Loucy (cell line): ENCODE data around the gene RBM15.

Experiments used
- H2AFZ ChIP-seq: fragments of 200-600 bp; sonication (generic); 2 replicates; pipeline ENCODE4 v1.6.0; 2016; ENCODE audit warnings: antibody characterized with exemption, mild to moderate bottlenecking, low read length, moderate library complexity
- H3F3A ChIP-seq: fragments of 200-600 bp; 2 replicates; pipeline ENCODE4 v1.6.0; 2016; ENCODE audit warnings: antibody characterized with exemption, low read depth, mild to moderate bottlenecking
- H3K27me3 ChIP-seq: fragments of 200-600 bp; sonication (generic); 2 replicates; pipeline ENCODE4 v1.6.1; 2014; ENCODE audit warnings: low read length, mild to moderate bottlenecking; ENCODE audit not compliant: insufficient read depth, poor library complexity, severe bottlenecking
- H3K36me3 ChIP-seq: fragments of 200-600 bp; sonication (generic); 2 replicates; pipeline ENCODE4 v1.6.1; 2016; ENCODE audit warnings: low read length; ENCODE audit not compliant: insufficient read depth
- H3K4me1 ChIP-seq: fragments of 200-600 bp; sonication (generic); 2 replicates; pipeline ENCODE4 v1.5.1; 2014; ENCODE audit warnings: low read length, mild to moderate bottlenecking; ENCODE audit not compliant: insufficient read depth, poor library complexity, severe bottlenecking
- H3K4me2 ChIP-seq: fragments of 200-600 bp; sonication (generic); 2 replicates; pipeline ENCODE4 v1.6.0; 2014; ENCODE audit warnings: antibody characterized with exemption, low read length, low read depth, mild to moderate bottlenecking; ENCODE audit not compliant: poor library complexity, severe bottlenecking
- H3K4me3 ChIP-seq: fragments of 200-600 bp; sonication (generic); 2 replicates; pipeline ENCODE4 v1.5.1; 2014; ENCODE audit warnings: low read length, mild to moderate bottlenecking, mixed read lengths; ENCODE audit not compliant: poor library complexity, severe bottlenecking
- H3K79me2 ChIP-seq: fragments of 200-600 bp; sonication (generic); 2 replicates; pipeline ENCODE4 v1.6.1; 2014; ENCODE audit warnings: low read length; ENCODE audit not compliant: insufficient read depth
- H3K9ac ChIP-seq: fragments of 200-600 bp; sonication (generic); 2 replicates; pipeline ENCODE4 v1.6.0; 2014; ENCODE audit warnings: mild to moderate bottlenecking, low read depth, low read length, moderate library complexity; ENCODE audit not compliant: poor library complexity, severe bottlenecking
- H3K9me2 ChIP-seq: fragments of 200-600 bp; sonication (generic); replicated peaks from 2 replicates; pipeline ENCODE4 v1.6.1; 2016; ENCODE audit warnings: low read depth, low read length, mixed read lengths
- H3K9me3 ChIP-seq: fragments of 200-600 bp; sonication (generic); 2 replicates; pipeline ENCODE4 v1.6.1; 2014; ENCODE audit warnings: mild to moderate bottlenecking, antibody characterized with exemption, low read length, low read depth; ENCODE audit not compliant: insufficient read depth
- H4K20me1 ChIP-seq: fragments of 200-600 bp; sonication (generic); 2 replicates; pipeline ENCODE4 v1.6.0; 2014; ENCODE audit warnings: antibody characterized with exemption, low read length, mild to moderate bottlenecking; ENCODE audit not compliant: insufficient read depth, poor library complexity, severe bottlenecking
- CTCF ChIP-seq: fragments of 200-600 bp; sonication (generic); conservative IDR thresholded peaks from 2 replicates; pipeline ENCODE4 v1.5.1; 2014; ENCODE audit warnings: mild to moderate bottlenecking, antibody characterized with exemption, low read length
- EZH2phosphoT487 ChIP-seq: fragments of 200-600 bp; IDR thresholded peaks from 2 replicates; pipeline ENCODE4 v1.6.1; 2018; ENCODE audit warnings: antibody characterized with exemption, mild to moderate bottlenecking, moderate library complexity, borderline replicate concordance

Gene RBM15

GRCh38 chr1:110356379-110356778 lies 17.2 kb downstream of the RBM15 start:
- H3K27me3 ChIP-seq = no peaks in the 10 kb centered on the region
- peaks cover 100% of the 10 kb centered on the region for H3K79me2 ChIP-seq
- H3K9me3 ChIP-seq = no peaks in the 10 kb centered on the region
- no peaks in the 10 kb centered on the region for H3F3A ChIP-seq
- H3K4me3 ChIP-seq = no peak overlapping the region
- no peak overlapping the region for H3K9ac ChIP-seq
- peak overlapping the region; percentile 68 for H3K4me2 ChIP-seq
- peaks cover 33% of the 10 kb centered on the region for H3K4me1 ChIP-seq
- H3K36me3 ChIP-seq = peaks cover 31% of the 10 kb centered on the region
- no peaks in the 10 kb centered on the region for H3K9me2 ChIP-seq
- TF ChIP-seq EZH2phosphoT487 (no peak), CTCF (no peak)
- peaks cover 85% of the 10 kb centered on the region for H4K20me1 ChIP-seq
- no peak overlapping the region for H2AFZ ChIP-seq

- peaks cover 100% of the 10 kb centered on the region for H3K79me2 ChIP-seq
- H3F3A ChIP-seq = no peaks in the 10 kb centered on the region
- H3K4me3 ChIP-seq = no peak overlapping the region
- no peaks in the 10 kb centered on the region for H3K9me2 ChIP-seq
- H3K9me3 ChIP-seq = no peaks in the 10 kb centered on the region
- H3K36me3 ChIP-seq = peaks cover 53% of the 10 kb centered on the region
- no peak overlapping the region for H3K4me2 ChIP-seq
- TF ChIP-seq CTCF (no peak), EZH2phosphoT487 (no peak)
- H3K9ac ChIP-seq = no peak overlapping the region
- no peaks in the 10 kb centered on the region for H3K27me3 ChIP-seq
- peaks cover 20% of the 10 kb centered on the region for H3K4me1 ChIP-seq
- H2AFZ ChIP-seq = no peak overlapping the region
- peaks cover 73% of the 10 kb centered on the region for H4K20me1 ChIP-seq
Measured at GRCh38 chr1:110360431-110360830, 21.3 kb downstream of the RBM15 start.

- H4K20me1 ChIP-seq = peaks cover 69% of the 10 kb centered on the region
- no peaks in the 10 kb centered on the region for H3F3A ChIP-seq
- no peak overlapping the region for H3K4me2 ChIP-seq
- H3K4me3 ChIP-seq = no peak overlapping the region
- H2AFZ ChIP-seq = no peak overlapping the region
- H3K9me2 ChIP-seq = no peaks in the 10 kb centered on the region
- peaks cover 14% of the 10 kb centered on the region for H3K4me1 ChIP-seq
- no peak overlapping the region for H3K9ac ChIP-seq
- no peak for TF ChIP-seq EZH2phosphoT487
- no peak for TF ChIP-seq CTCF
- no peaks in the 10 kb centered on the region for H3K9me3 ChIP-seq
- peaks cover 57% of the 10 kb centered on the region for H3K36me3 ChIP-seq
- H3K79me2 ChIP-seq = peaks cover 100% of the 10 kb centered on the region
- no peaks in the 10 kb centered on the region for H3K27me3 ChIP-seq
Measured at GRCh38 chr1:110361856-110362255, 22.7 kb downstream of the RBM15 start.
